HEK293T (cell line): Measurements from ENCODE around the gene NXPE1.

Experiments used
- BHLHE40 ChIP-seq: fragments of 450-650 bp; IDR thresholded peaks from 2 replicates; pipeline ENCODE4 v1.6.1; 2016; ENCODE audit warnings: mild to moderate bottlenecking, moderate library complexity, borderline replicate concordance
- ELF4 ChIP-seq: fragments of 450-650 bp; IDR thresholded peaks from 2 replicates; pipeline ENCODE4 v1.6.1; 2017; ENCODE audit warnings: antibody characterized with exemption
- FOXM1 ChIP-seq: fragments of 450-650 bp; IDR thresholded peaks from 2 replicates; pipeline ENCODE4 v1.6.1; 2017; ENCODE audit warnings: mild to moderate bottlenecking, borderline replicate concordance
- HDGF ChIP-seq: fragments of 450-650 bp; IDR thresholded peaks from 2 replicates; pipeline ENCODE4 v1.6.1; 2017; ENCODE audit warnings: antibody characterized with exemption, borderline replicate concordance
- NFRKB ChIP-seq: fragments of 450-650 bp; IDR thresholded peaks from 2 replicates; pipeline ENCODE4 v1.6.1; 2016; ENCODE audit warnings: mild to moderate bottlenecking, moderate library complexity
- PKNOX1 ChIP-seq: fragments of 450-650 bp; IDR thresholded peaks from 2 replicates; pipeline ENCODE4 v1.6.1; 2016
- SUZ12 ChIP-seq: fragments of 450-650 bp; IDR thresholded peaks from 2 replicates; pipeline ENCODE4 v1.6.1; 2016; ENCODE audit warnings: mild to moderate bottlenecking
- TARDBP ChIP-seq: fragments of 450-650 bp; IDR thresholded peaks from 2 replicates; pipeline ENCODE4 v1.6.1; 2016

GRCh38 chr11:114598461-114598860 is 38.8 kb upstream of the NXPE1 start:
- TF ChIP-seq ELF4 (no peak), TARDBP (no peak), HDGF (no peak), SUZ12 (no peak), NFRKB (no peak), BHLHE40 (no peak), FOXM1 (no peak), PKNOX1 (no peak)
